M059J (cell line): ENCODE results near the gene AGPAT3. TPM values are rescaled to one million over a fixed set of nuclear protein-coding genes. Genes with fewer than 3 reads are reported as not detected.
"Not testable (repeated sequence)": the region's sequence is repeated elsewhere in the genome, so short reads cannot be mapped to it uniquely, and the experiment has no call there.

Experiments
- DNase-seq: peaks from one replicate; pipeline ENCODE4 v3.0.0-alpha.2; 2012; ENCODE audit warnings: low read depth
- total RNA-seq: library from RNA; depleted of rRNA; stranded (reverse); fragments of >200 nt; shearing (Covaris generic); gene quantifications from 2 replicates; pipeline ENCODE4 v1.2.3, GENCODE V29; 2014; rRNA removed

Gene AGPAT3
- total RNA-seq: 27.8 and 59.8 TPM in 2 replicates

GRCh38 chr21:43864962-43865539 is at the start of gene AGPAT3:
AGPAT3 (plus strand) TSS chr21:43865223; CDS start chr21:43959682, 94,459 bp downstream.
- DNase-seq: peak; percentile 16

GRCh38 chr21:43815991-43816390 is 49.0 kb upstream of the AGPAT3 start:
- no peak for DNase-seq

GRCh38 chr21:43816611-43817071 is 48.4 kb upstream of the AGPAT3 start:
- no peak for DNase-seq

- DNase-seq: no peak
Measured at GRCh38 chr21:43817157-43818086, 47.6 kb upstream of the AGPAT3 start.

- no peak for DNase-seq
Measured at GRCh38 chr21:43818685-43819084, 46.3 kb upstream of the AGPAT3 start.

GRCh38 chr21:43819511-43820405 is 45.3 kb upstream of the AGPAT3 start:
- DNase-seq: no peak

- no peak for DNase-seq
Measured at GRCh38 chr21:43820466-43820865, 44.6 kb upstream of the AGPAT3 start.

- DNase-seq: not testable (repeated sequence)
Measured at GRCh38 chr21:43822166-43822565, 42.9 kb upstream of the AGPAT3 start.

- not testable (repeated sequence) for DNase-seq
Measured at GRCh38 chr21:43822741-43823140, 42.3 kb upstream of the AGPAT3 start.

GRCh38 chr21:43824333-43825241 is 40.4 kb upstream of the AGPAT3 start:
- peak; percentile 64 for DNase-seq

- DNase-seq: no peak
Measured at GRCh38 chr21:43825242-43825935, 39.6 kb upstream of the AGPAT3 start.

GRCh38 chr21:43825936-43826622 is 38.9 kb upstream of the AGPAT3 start:
- DNase-seq: no peak

- no peak for DNase-seq
Measured at GRCh38 chr21:43826623-43826974, 38.4 kb upstream of the AGPAT3 start.

GRCh38 chr21:43827015-43827611 is 37.9 kb upstream of the AGPAT3 start:
- peak; percentile 91 for DNase-seq

- DNase-seq: no peak
Measured at GRCh38 chr21:43829161-43829560, 35.9 kb upstream of the AGPAT3 start.

GRCh38 chr21:43829575-43830119 is 35.4 kb upstream of the AGPAT3 start:
- DNase-seq: no peak

GRCh38 chr21:43832158-43832550 is 32.9 kb upstream of the AGPAT3 start:
- DNase-seq: no peak

GRCh38 chr21:43832648-43833047 is 32.4 kb upstream of the AGPAT3 start:
- no peak for DNase-seq
